K562 (cell line): Measurements from ENCODE around the gene SLX9.

Experiments
- CTCF ChIP-seq, 3 experiments: IDR thresholded peaks in 2 of 3; conservative IDR thresholded peaks in 1 of 3; 2 replicates each; pipeline ENCODE4 v1.5.1; 2011 to 2012; ENCODE audit warnings: low read length in 3 of 3, mild to moderate bottlenecking in 3 of 3, control low read depth in 2 of 3, improper control_type of control experiment in 1 of 3, inconsistent platforms in 1 of 3, low read depth in 1 of 3, mixed read lengths in 1 of 3, moderate library complexity in 1 of 3; ENCODE audit not compliant: insufficient read depth in 2 of 3
- FOXK2 ChIP-seq, 2 experiments: fragments of 450-650 bp; IDR thresholded peaks in 1 of 2; conservative IDR thresholded peaks in 1 of 2; 2 replicates each; pipeline ENCODE4 v1.6.1; 2016; ENCODE audit warnings: low read depth in 2 of 2, mild to moderate bottlenecking in 1 of 2
- NR3C1 ChIP-seq: sonication (generic); formaldehyde crosslinking; IDR thresholded peaks from 2 replicates; pipeline ENCODE4 v1.8.1; 2022; ENCODE audit warnings: missing genetic modification reagents
- RAD21 ChIP-seq, 2 experiments: fragments of 250-450 bp in 1 of 2; fragments of 450-650 bp in 1 of 2; sonication (Bioruptor Pico) in 1 of 2; formaldehyde crosslinking in 1 of 2; IDR thresholded peaks in 1 of 2; conservative IDR thresholded peaks in 1 of 2; 2 replicates each; pipeline versions ENCODE4 v1.4.0 to v1.8.0; 2020 to 2022; ENCODE audit warnings: mild to moderate bottlenecking in 2 of 2, moderate library complexity in 1 of 2
- ZNF347 ChIP-seq: fragments of 450-650 bp; formaldehyde crosslinking; IDR thresholded peaks from 2 replicates; pipeline ENCODE4 v1.4.0; 2020; ENCODE audit warnings: low read depth, mild to moderate bottlenecking, moderate library complexity

GRCh38 chr21:44967082-44968047 is 27.5 kb downstream of the SLX9 start:
- TF ChIP-seq RAD21 (CRISPR knock-in tag; conservative IDR thresholded peaks at IDR 0.05 in 1 of 2, IDR thresholded peaks at IDR 0.05 in 1 of 2) (no peak), CTCF (IDR thresholded peaks at IDR 0.05 in 2 of 3, conservative IDR thresholded peaks at IDR 0.05 in 1 of 3; ENCODE audit: insufficient read depth in 2 of 3, low read depth in 1 of 3, low read length in 3 of 3) (no peak), ZNF347 (CRISPR knock-in tag) (no peak), FOXK2 (conservative IDR thresholded peaks at IDR 0.05 in 1 of 2, IDR thresholded peaks at IDR 0.05 in 1 of 2; ENCODE audit: low read depth in 2 of 2) (no peak), NR3C1 (CRISPR knock-in tag) (no peak)
